SIG-M5 treated with dmso at 0.1 percent for 504 hours (cell line): ENCODE measurements around the gene FOXN3.
"Not testable (repeated sequence)": the region's sequence is repeated elsewhere in the genome, so short reads cannot be mapped to it uniquely, and the experiment has no call there.

Experiments
- DNase-seq: peaks from one replicate; lab custom pipeline; 2025; ENCODE audit not compliant: unreplicated experiment; lab: John Stamatoyannopoulos, UW

The FOXN3 gene

GRCh38 chr14:89255852-89256251 lies 161.2 kb downstream of the FOXN3 start:
- DNase-seq: no peak

- DNase-seq: no peak
Measured at GRCh38 chr14:89255012-89255411, 162.0 kb downstream of the FOXN3 start.

- DNase-seq: no peak
Measured at GRCh38 chr14:89254166-89254909, 162.7 kb downstream of the FOXN3 start.

GRCh38 chr14:89252887-89253532 lies 164.0 kb downstream of the FOXN3 start:
- no peak for DNase-seq

GRCh38 chr14:89251061-89251460 lies 166.0 kb downstream of the FOXN3 start:
- DNase-seq: no peak

GRCh38 chr14:89250655-89250975 lies 166.4 kb downstream of the FOXN3 start:
- not testable (repeated sequence) for DNase-seq

GRCh38 chr14:89249972-89250654 lies 166.9 kb downstream of the FOXN3 start:
- no peak for DNase-seq

- DNase-seq: no peak
Measured at GRCh38 chr14:89249065-89249695, 167.9 kb downstream of the FOXN3 start.

- DNase-seq: no peak
Measured at GRCh38 chr14:89248411-89249064, 168.5 kb downstream of the FOXN3 start.

GRCh38 chr14:89247457-89248122 lies 169.4 kb downstream of the FOXN3 start:
- no peak for DNase-seq

GRCh38 chr14:89246290-89246689 lies 170.7 kb downstream of the FOXN3 start:
- no peak for DNase-seq

- no peak for DNase-seq
Measured at GRCh38 chr14:89245802-89246201, 171.2 kb downstream of the FOXN3 start.

- DNase-seq: no peak
Measured at GRCh38 chr14:89244720-89245119, 172.3 kb downstream of the FOXN3 start.

GRCh38 chr14:89243741-89244140 lies 173.3 kb downstream of the FOXN3 start:
- no peak for DNase-seq

GRCh38 chr14:89243286-89243685 lies 173.7 kb downstream of the FOXN3 start:
- no peak for DNase-seq

GRCh38 chr14:89242652-89243279 lies 174.3 kb downstream of the FOXN3 start:
- DNase-seq: no peak

- DNase-seq: no peak
Measured at GRCh38 chr14:89241934-89242651, 174.9 kb downstream of the FOXN3 start.

- no peak for DNase-seq
Measured at GRCh38 chr14:89241257-89241656, 175.8 kb downstream of the FOXN3 start.

- DNase-seq: no peak
Measured at GRCh38 chr14:89240414-89240813, 176.6 kb downstream of the FOXN3 start.

GRCh38 chr14:89239023-89239422 lies 178.0 kb downstream of the FOXN3 start:
- DNase-seq: no peak
